HL-60 (cell line): Measurements from ENCODE around the gene LRRC53.

Source experiments
- DNase-seq, 2 experiments: peaks; one replicate each; pipeline ENCODE4 v3.0.0-alpha.2; 2010 to 2020; ENCODE audit warnings: low read depth in 1 of 2, low spot score in 1 of 2
- H3K27ac ChIP-seq: fragments of 250-450 bp; sonication (Bioruptor Pico); replicated peaks from 2 replicates; pipeline ENCODE4 v1.5.1; 2020; ENCODE audit warnings: mild to moderate bottlenecking, moderate library complexity
- H3K27me3 ChIP-seq: fragments of 250-450 bp; sonication (Bioruptor Pico); 2 replicates; pipeline ENCODE4 v1.5.1; 2021; ENCODE audit warnings: mild to moderate bottlenecking, moderate library complexity; ENCODE audit not compliant: insufficient read depth, poor library complexity, severe bottlenecking
- H3K4me3 ChIP-seq: replicated peaks from 2 replicates; pipeline ENCODE4 v1.5.1; 2011; ENCODE audit warnings: mild to moderate bottlenecking, control low read depth, low read length; ENCODE audit not compliant: insufficient read depth
- CTCF ChIP-seq: IDR thresholded peaks from one replicate; pipeline ENCODE4 v1.5.1; 2011; ENCODE audit warnings: low read length, control low read depth, inconsistent platforms; ENCODE audit not compliant: insufficient read depth
- GABPA ChIP-seq: IDR thresholded peaks from 2 replicates; pipeline ENCODE4 v1.6.1; 2012; ENCODE audit warnings: low read depth
- POLR2AphosphoS5 ChIP-seq: IDR thresholded peaks from 2 replicates; pipeline ENCODE4 v1.6.1; 2012; ENCODE audit warnings: low read depth
- REST ChIP-seq: IDR thresholded peaks from 2 replicates; pipeline ENCODE4 v1.6.1; 2012; ENCODE audit warnings: low read depth; ENCODE audit not compliant: insufficient replicate concordance
- SPI1 ChIP-seq: IDR thresholded peaks from 2 replicates; pipeline ENCODE4 v1.6.1; 2012; ENCODE audit warnings: low read depth, mild to moderate bottlenecking, borderline replicate concordance

LRRC53 gene

GRCh38 chr1:74480068-74480467 is 32.3 kb downstream of the LRRC53 start:
- no peaks in the 10 kb centered on the region for H3K27me3 ChIP-seq
- no peak overlapping the region for H3K4me3 ChIP-seq
- H3K27ac ChIP-seq = no peak overlapping the region
- no peak for DNase-seq
- no peak for TF ChIP-seq REST
- no peak for TF ChIP-seq SPI1
- no peak for TF ChIP-seq GABPA
- no peak for TF ChIP-seq CTCF

GRCh38 chr1:74478979-74479378 is 33.4 kb downstream of the LRRC53 start:
- H3K4me3 ChIP-seq = no peak overlapping the region
- DNase-seq = no peak
- H3K27me3 ChIP-seq = no peaks in the 10 kb centered on the region
- TF ChIP-seq SPI1 = no peak
- TF ChIP-seq CTCF = no peak
- TF ChIP-seq POLR2AphosphoS5 = no peak
- TF ChIP-seq REST = no peak
- no peak for TF ChIP-seq GABPA
- H3K27ac ChIP-seq = no peak overlapping the region

- no peak for DNase-seq
- H3K27ac ChIP-seq = no peak overlapping the region
- TF ChIP-seq GABPA (no peak), CTCF (no peak), REST (no peak), SPI1 (no peak), POLR2AphosphoS5 (no peak)
- H3K4me3 ChIP-seq = no peak overlapping the region
- H3K27me3 ChIP-seq = no peaks in the 10 kb centered on the region
These were observed 37.8 kb downstream of the LRRC53 start for GRCh38 chr1:74474585-74474984.
